Stimulated activated CD4-positive, alpha-beta T cell treated with anti-CD3 and anti-CD28 coated beads, Interleukin-12 subunit alpha, Interleukin-12 subunit beta, amount 100 ng/mL, for 48 hours (primary cell): Measurements from ENCODE around the gene NCAPG.

Experiments
- DNase-seq, 3 donors: peaks; one replicate each; pipeline ENCODE4 v3.0.0-alpha.2; 2020; ENCODE audit warnings: low read depth in 2 of 3, low spot score in 1 of 3

The NCAPG gene

GRCh38 chr4:17867276-17867675 lies 56.5 kb downstream of the NCAPG start:
- no peak for DNase-seq

GRCh38 chr4:17869327-17869726 lies 58.5 kb downstream of the NCAPG start:
- no peak for DNase-seq

GRCh38 chr4:17875402-17876070 lies 64.8 kb downstream of the NCAPG start:
- no peak for DNase-seq

GRCh38 chr4:17876943-17877342 lies 66.2 kb downstream of the NCAPG start:
- no peak for DNase-seq

GRCh38 chr4:17877661-17878060 lies 66.9 kb downstream of the NCAPG start:
- DNase-seq, result no peak

- no peak for DNase-seq
Observed at GRCh38 chr4:17884063-17884462, 73.3 kb downstream of the NCAPG start.

GRCh38 chr4:17884511-17884910 lies 73.7 kb downstream of the NCAPG start:
- no peak for DNase-seq

- DNase-seq, result no peak
Observed at GRCh38 chr4:17889692-17890091, 78.9 kb downstream of the NCAPG start.

- no peak for DNase-seq
Observed at GRCh38 chr4:17894421-17894820, 83.6 kb downstream of the NCAPG start.
